GM10847 (cell line): ENCODE data around the gene LHX8.

Source experiments
- POLR2A ChIP-seq: IDR thresholded peaks from 2 replicates; pipeline ENCODE4 v1.6.1; 2011; ENCODE audit not compliant: insufficient read length; ENCODE audit errors: extremely low read depth

Gene LHX8

DNA sequence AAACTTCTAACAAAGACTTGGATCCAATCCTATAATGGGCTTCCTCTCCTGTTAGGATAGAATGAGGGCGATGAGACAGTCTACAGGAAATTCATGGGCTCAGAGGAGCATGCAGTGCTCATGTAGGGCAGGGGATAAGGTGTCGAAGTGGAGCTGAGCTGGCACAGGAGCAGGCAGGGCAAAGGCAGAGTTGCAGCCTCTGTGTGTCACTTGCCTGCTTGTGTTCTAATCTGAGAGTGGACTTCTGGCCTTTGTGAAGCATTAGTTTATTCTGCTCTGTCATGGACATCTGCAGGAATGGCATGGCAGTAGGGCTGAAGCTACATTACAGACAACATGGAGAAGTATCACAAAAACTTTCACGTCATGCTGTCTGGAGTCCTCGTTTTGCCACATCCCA lies 32.6 kb downstream of the LHX8 start:
- TF ChIP-seq POLR2A, result no peak

DNA sequence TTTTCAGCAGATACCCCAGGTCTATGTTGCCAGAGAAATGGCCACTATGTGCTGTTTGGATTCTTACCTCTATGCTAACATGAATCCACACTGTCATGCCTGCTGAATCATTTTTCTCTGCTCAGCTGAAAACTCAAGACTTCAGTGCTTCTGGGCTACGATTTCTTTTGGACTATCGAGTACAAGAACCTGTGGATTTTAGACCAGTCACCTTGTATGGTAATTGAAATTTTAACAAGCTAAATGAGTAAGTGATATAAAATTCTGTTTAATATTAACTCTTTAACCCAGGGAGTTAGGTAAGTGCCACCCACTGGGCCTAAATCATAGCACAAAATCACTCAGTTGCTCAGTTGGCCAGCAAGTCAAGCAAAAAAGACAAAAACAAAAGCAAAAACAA lies 35.8 kb downstream of the LHX8 start:
- TF ChIP-seq POLR2A, result no peak

DNA sequence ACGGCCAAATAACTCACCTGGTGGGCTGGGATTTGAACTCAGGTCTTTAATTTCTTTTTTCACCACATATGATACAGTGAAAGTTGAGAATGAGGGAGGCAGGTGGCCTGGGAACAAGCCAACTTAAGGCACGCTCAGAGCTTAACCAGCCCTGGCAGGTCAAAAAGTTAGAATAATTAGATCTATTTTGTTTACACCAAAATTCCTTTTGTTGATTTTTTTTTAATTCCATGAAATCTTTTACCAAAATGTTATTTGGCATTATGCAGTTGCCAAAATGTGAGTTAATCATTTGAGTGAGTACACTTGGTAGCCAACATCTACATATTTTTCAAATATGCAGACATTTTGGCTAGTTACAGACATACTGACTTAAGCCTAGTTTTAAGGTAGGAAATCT lies 36.8 kb downstream of the LHX8 start:
- TF ChIP-seq POLR2A, result no peak

DNA sequence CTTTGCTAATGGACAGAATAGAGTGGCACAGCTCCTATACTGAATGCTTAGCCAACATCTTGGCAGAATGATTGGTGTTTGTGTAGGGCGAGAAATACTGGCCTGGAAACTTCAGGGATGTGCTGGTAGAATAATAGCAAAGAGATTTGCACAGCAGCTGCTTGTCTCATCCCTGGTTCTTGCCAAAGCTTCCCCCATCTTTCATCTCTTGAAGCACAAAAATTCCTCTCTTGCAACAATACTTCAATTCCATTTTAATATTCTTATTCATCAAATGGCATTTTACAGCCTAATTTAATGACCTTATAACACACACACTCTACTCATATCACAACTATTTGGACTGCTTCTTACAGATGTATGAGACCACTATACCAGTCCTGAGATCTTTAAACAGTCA lies 37.7 kb downstream of the LHX8 start:
- no peak for TF ChIP-seq POLR2A

DNA sequence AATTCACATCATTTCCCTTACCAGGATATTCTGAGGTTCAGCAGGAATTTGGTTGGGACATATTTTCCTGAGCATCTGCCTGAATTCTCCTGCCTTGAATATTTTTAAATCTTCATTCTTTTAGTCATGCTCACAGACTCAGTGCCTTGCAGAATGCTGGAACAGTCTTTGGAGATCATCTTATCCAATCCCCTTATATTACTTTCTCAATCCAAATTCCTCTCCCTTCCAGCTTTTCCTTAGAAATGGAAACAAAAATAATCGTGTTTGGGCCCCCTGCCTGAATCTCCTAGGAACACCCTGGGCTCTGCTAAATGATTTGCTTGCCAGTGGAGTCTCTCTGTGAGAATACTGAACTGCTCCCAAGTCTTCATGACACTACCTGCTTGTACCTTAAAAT lies 38.4 kb downstream of the LHX8 start:
- TF ChIP-seq POLR2A, result no peak

DNA sequence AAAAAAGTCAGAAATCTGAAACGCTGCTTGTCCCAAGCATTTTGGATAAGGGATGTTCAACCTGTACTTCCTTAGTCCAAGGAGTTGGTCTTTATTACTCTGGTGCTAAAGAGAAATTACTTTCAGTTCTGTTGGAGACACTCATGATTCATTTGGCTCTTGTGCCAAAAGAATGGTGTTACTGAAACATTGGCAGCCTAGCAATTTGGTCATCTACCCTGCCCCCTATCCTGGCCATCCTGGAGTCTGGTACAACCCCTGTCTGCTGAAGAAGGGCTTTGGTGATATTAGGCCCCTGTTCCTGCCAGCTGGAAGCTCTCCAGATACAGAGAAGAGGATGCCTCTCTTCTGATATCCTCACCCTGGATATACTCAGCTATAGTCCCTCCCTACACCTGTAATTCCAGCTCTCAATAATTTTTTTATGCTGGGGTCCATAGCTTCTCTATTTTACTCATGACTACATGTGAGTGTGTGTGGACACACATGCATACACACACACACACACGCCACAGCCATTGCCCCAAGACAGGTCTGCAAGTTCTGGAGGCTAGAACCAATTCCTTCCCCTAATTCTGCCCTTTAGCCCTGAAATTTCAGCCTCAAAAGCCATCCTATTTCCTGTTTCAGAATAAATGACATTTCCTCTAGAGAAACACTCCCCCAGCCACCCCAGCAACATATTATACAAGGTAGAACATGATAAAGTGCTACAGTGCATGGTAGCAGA lies 40.0 kb downstream of the LHX8 start:
- TF ChIP-seq POLR2A, result no peak

DNA sequence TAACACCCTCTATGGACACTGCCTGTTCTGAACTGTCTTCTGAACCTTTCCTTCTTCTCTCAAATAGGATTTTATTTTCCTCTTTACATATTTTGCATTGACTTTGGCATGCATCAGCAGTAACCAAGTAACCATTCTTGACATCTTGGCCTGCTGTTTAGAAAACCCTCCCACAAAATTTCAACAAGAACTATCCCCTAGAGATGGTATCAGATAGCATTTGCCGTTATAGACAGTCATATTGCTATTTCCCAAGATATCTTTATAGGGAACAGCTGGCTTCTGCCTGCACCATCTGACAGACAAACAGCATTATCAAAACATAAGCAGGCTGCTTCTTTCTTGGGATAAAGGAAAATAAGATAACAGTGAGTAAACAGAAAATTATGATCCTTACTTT lies 54.7 kb downstream of the LHX8 start:
- TF ChIP-seq POLR2A, result no peak

DNA sequence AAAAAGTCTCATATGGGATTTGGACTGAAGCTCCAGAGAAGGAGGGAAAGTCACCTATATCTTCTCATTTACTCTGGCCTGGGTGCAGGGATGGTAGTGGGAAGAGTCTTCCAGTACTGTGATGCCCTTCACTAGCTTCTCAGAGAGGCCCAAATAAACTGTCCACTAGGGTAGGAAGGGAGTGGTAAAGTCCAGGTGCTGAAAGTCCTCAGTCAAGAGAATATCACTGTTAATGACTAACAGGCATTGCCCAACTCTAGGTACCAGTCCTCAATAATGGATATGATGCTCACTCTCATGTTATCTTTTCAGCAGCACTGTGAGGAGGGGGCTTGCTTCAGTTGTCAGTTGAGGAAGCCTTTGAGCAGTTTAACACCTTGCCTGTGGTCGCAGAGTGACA lies 64.0 kb downstream of the LHX8 start:
- TF ChIP-seq POLR2A, result no peak

DNA sequence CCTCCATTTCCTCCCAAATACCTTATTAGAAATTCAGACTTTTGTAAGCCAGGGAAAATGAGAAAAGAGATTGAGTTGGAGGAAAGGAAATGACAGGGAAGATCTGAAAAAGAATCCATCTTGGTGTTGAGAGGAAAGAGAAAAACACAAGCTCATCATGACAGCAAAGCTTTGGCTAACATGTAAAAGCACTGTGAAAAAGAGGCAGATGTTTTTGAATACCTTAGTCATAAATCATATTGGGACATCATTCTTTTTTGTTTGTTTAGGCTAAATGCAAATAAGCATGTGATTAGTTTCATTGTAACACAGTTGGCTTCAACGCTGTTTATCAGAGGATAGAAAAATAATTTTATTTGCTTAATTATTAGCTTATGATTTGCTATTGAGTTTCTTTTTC lies 64.6 kb downstream of the LHX8 start:
- TF ChIP-seq POLR2A, result no peak

DNA sequence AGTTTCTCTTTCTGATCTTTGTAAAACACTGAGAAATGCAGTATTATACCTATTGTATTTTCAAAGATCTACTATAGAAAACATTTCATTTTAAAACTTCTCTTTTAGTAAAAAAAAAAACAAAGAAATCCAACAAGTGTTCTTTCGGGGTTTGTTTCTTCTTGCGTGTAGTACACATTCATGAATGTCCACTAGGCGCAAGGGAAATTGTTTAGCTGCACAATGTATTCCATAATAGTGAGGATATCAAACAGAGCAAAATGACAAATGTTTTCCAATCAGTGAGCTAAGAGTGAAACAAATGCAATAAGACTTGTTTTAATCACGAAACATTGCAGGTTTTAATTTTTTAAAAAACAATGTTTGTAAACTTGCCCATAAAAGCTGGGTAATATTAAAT lies 68.6 kb downstream of the LHX8 start:
- no peak for TF ChIP-seq POLR2A

DNA sequence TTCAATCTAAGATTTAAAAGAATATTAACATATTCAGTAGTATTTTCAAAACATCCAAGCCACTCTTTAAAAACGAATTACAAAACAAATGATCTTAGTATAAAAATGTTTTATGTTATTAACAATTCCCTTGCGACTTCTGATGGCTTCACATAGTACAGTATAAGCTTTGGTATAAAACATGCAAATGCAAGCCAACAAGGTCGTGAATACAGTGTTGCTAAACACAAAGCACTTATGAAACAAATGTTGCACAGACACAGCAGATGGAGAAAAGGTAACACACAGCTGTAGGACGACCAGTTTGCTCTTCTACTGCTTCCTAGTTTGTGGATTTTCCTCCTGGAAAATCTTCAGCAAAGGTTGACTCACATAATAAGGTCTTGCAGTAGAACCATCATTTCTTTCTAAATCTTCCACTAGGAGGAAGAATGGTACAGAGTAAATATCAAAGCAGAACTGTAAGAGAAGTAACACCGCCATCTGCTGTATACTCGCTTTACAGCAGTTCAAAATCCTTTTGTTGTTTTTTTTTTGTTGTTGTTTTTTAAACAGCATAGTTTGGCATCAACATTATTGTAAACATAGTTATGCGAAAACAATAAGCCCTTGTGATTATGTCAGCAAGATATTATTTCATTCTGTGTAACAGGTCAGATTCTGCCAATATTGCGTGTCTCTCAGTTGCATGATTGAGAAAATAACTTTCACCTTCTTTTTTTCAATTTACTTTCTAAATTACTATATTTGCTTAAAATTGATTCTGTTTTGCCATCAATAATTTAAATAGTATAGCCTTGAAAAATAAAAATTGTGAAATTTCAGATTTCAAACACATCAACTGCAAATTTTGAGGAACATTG lies 69.5 kb downstream of the LHX8 start:
- no peak for TF ChIP-seq POLR2A

DNA sequence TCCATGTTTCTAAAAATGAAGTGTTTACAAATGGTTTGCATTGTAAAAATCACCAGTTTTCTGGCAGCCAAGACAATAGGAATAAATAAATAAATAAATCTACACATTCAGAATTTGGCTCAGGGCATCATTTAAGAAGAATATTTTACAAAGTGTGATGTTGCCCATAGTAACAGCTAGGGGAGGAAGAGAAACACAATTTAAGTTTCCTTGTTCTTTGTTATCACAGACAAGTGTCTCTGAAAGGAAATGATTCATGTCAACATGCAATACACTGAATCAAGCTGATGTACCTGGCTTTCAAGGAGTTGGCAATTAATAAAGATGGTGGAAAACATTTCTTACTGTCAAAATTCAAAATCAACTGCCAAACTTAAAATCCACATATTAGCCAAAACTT lies 74.7 kb downstream of the LHX8 start:
- TF ChIP-seq POLR2A, result no peak
